H9 (cell line): ENCODE data around the gene GAK. TPM values are rescaled to one million over a fixed set of nuclear protein-coding genes. Genes with fewer than 3 reads are reported as not detected.
A peak's percentile ranks its signal among the peaks of the same experiment; 100 is the strongest.

Experiments used
- DNase-seq: peaks from one replicate; pipeline ENCODE4 v3.0.0-alpha.2; 2017
- H2AFZ ChIP-seq: one replicate; pipeline ENCODE4 v1.6.1; 2013; ENCODE audit warnings: mild to moderate bottlenecking, low read length, control low read depth, moderate library complexity
- H2AK5ac ChIP-seq: 2 replicates; pipeline ENCODE4 v1.6.1; 2013; ENCODE audit warnings: low read length, control low read depth, mixed read lengths; ENCODE audit not compliant: insufficient read length
- H2BK120ac ChIP-seq: one replicate; pipeline ENCODE4 v1.6.1; 2013; ENCODE audit warnings: low read depth, mild to moderate bottlenecking, low read length, control low read depth, inconsistent platforms; ENCODE audit not compliant: poor library complexity, severe bottlenecking
- H2BK12ac ChIP-seq: 2 replicates; pipeline ENCODE4 v1.6.1; 2013; ENCODE audit warnings: low read length, control low read depth, mixed read lengths, low read depth; ENCODE audit not compliant: insufficient read length
- H2BK15ac ChIP-seq: 2 replicates; pipeline ENCODE4 v1.6.1; 2013; ENCODE audit warnings: low read depth, low read length, control low read depth
- H2BK20ac ChIP-seq: one replicate; pipeline ENCODE4 v1.6.1; 2013; ENCODE audit warnings: low read depth, mild to moderate bottlenecking, low read length, control low read depth, inconsistent platforms; ENCODE audit not compliant: poor library complexity, severe bottlenecking
- H2BK5ac ChIP-seq: 2 replicates; pipeline ENCODE4 v1.6.1; 2013; ENCODE audit warnings: low read length, control low read depth, mixed read lengths; ENCODE audit not compliant: insufficient read length
- H3K14ac ChIP-seq: 2 replicates; pipeline ENCODE4 v1.6.1; 2013; ENCODE audit warnings: low read length, control low read depth; ENCODE audit not compliant: insufficient read depth
- H3K18ac ChIP-seq: 2 replicates; pipeline ENCODE4 v1.6.1; 2013; ENCODE audit warnings: low read depth, mild to moderate bottlenecking, mixed read lengths, low read length, control low read depth; ENCODE audit not compliant: insufficient read length
- H3K23ac ChIP-seq: 2 replicates; pipeline ENCODE4 v1.6.1; 2013; ENCODE audit warnings: low read length, control low read depth, mixed read lengths, low read depth; ENCODE audit not compliant: insufficient read length
- H3K23me2 ChIP-seq: 2 replicates; pipeline ENCODE4 v1.6.1; 2013; ENCODE audit warnings: low read depth, mild to moderate bottlenecking, mixed read lengths, low read length, control low read depth; ENCODE audit not compliant: insufficient read length, poor library complexity, severe bottlenecking
- H3K27ac ChIP-seq: 2 replicates; pipeline ENCODE4 v1.5.1; 2013; ENCODE audit warnings: low read length, control low read depth, mixed read lengths, low read depth; ENCODE audit not compliant: insufficient read length
- H3K27me3 ChIP-seq: 2 replicates; pipeline ENCODE4 v1.6.1; 2013; ENCODE audit warnings: low read length, control low read depth, inconsistent platforms; ENCODE audit not compliant: insufficient read depth
- H3K4ac ChIP-seq: 2 replicates; pipeline ENCODE4 v1.6.1; 2013; ENCODE audit warnings: low read depth, mild to moderate bottlenecking, control low read depth, inconsistent platforms, low read length, moderate library complexity
- H3K4me1 ChIP-seq: 2 replicates; pipeline ENCODE4 v1.6.1; 2013; ENCODE audit warnings: low read length, control low read depth, inconsistent platforms; ENCODE audit not compliant: insufficient read depth
- H3K4me2 ChIP-seq: 2 replicates; pipeline ENCODE4 v1.6.1; 2013; ENCODE audit warnings: low read length, control low read depth, mixed read lengths; ENCODE audit not compliant: insufficient read length, insufficient read depth
- H3K56ac ChIP-seq: 2 replicates; pipeline ENCODE4 v1.6.1; 2013; ENCODE audit warnings: low read depth, mild to moderate bottlenecking, mixed read lengths, low read length, control low read depth; ENCODE audit not compliant: insufficient read length
- H3K79me1 ChIP-seq: 2 replicates; pipeline ENCODE4 v1.6.1; 2013; ENCODE audit warnings: low read depth, mild to moderate bottlenecking, moderate library complexity, low read length, control low read depth, inconsistent platforms; ENCODE audit not compliant: insufficient read depth, poor library complexity, severe bottlenecking
- H3K79me2 ChIP-seq: 2 replicates; pipeline ENCODE4 v1.6.1; 2013; ENCODE audit warnings: low read length, control low read depth, inconsistent platforms; ENCODE audit not compliant: insufficient read depth
- H3K9ac ChIP-seq: 2 replicates; pipeline ENCODE4 v1.6.1; 2013; ENCODE audit warnings: low read length, control low read depth, mixed read lengths; ENCODE audit not compliant: insufficient read length; ENCODE audit errors: extremely low read depth
- H3K9me3 ChIP-seq: one replicate; pipeline ENCODE4 v1.6.1; 2013; ENCODE audit warnings: low read depth, low read length, inconsistent platforms; ENCODE audit not compliant: control insufficient read depth
- H3T11ph ChIP-seq: one replicate; pipeline ENCODE4 v1.6.1; 2013; ENCODE audit warnings: mild to moderate bottlenecking, low read length, control low read depth, inconsistent platforms
- H4K20me1 ChIP-seq: one replicate; pipeline ENCODE4 v1.6.1; 2013; ENCODE audit not compliant: control insufficient read depth, insufficient read length, insufficient read depth
- H4K5ac ChIP-seq: 2 replicates; pipeline ENCODE4 v1.6.1; 2013; ENCODE audit warnings: low read depth, mild to moderate bottlenecking, mixed read lengths, low read length, control low read depth; ENCODE audit not compliant: insufficient read length
- H4K8ac ChIP-seq: replicated peaks from 2 replicates; pipeline ENCODE4 v1.6.1; 2013; ENCODE audit warnings: low read length, control low read depth, mixed read lengths, low read depth; ENCODE audit not compliant: insufficient read length
- H4K91ac ChIP-seq: 2 replicates; pipeline ENCODE4 v1.6.1; 2013; ENCODE audit warnings: low read depth, mild to moderate bottlenecking, moderate library complexity, mixed read lengths, low read length, control low read depth; ENCODE audit not compliant: insufficient read length
- H3K27ac Mint-ChIP-seq, 3 experiments: 2 replicates in 2 of 3; 3 replicates in 1 of 3; pipeline ENCODE4 v1.8.0; 2020 to 2021; ENCODE audit warnings: mixed read lengths in 3 of 3, mild to moderate bottlenecking in 1 of 3, moderate library complexity in 1 of 3
- H3K27me3 Mint-ChIP-seq: 2 replicates; pipeline ENCODE4 v1.8.0; 2021; ENCODE audit warnings: low read depth, mild to moderate bottlenecking, moderate library complexity, mixed read lengths
- H3K36me3 Mint-ChIP-seq, 3 experiments: 2 replicates in 2 of 3; 3 replicates in 1 of 3; pipeline ENCODE4 v1.8.0; 2020 to 2021; ENCODE audit warnings: low read depth in 3 of 3, mixed read lengths in 3 of 3; ENCODE audit not compliant: insufficient read depth in 1 of 3
- H3K4me1 Mint-ChIP-seq, 2 experiments: 2 replicates each; pipeline ENCODE4 v1.8.0; 2020; ENCODE audit warnings: mixed read lengths in 2 of 2
- H3K4me3 Mint-ChIP-seq, 2 experiments: 2 replicates in 1 of 2; 3 replicates in 1 of 2; pipeline ENCODE4 v1.8.0; 2020 to 2021; ENCODE audit warnings: mild to moderate bottlenecking in 2 of 2, mixed read lengths in 2 of 2, moderate library complexity in 1 of 2
- H3K9me3 Mint-ChIP-seq, 2 experiments: 2 replicates in 1 of 2; 3 replicates in 1 of 2; pipeline ENCODE4 v1.8.0; 2020; ENCODE audit warnings: mild to moderate bottlenecking in 2 of 2, mixed read lengths in 2 of 2, moderate library complexity in 1 of 2
- CTCF ChIP-seq: fragments of 200-600 bp; sonication (generic); conservative IDR thresholded peaks from 3 replicates; pipeline ENCODE4 v1.8.0; 2021; ENCODE audit warnings: antibody characterized with exemption, mild to moderate bottlenecking
- WGBS: extraction: QIAGEN DNeasy Blood & Tissue Kit; methylation state at CpG from one replicate; pipeline ENCODE4 v1.1.7; 2013; ENCODE audit warnings: missing lambda C conversion rate, low lambda C conversion rate, mixed read lengths; ENCODE audit not compliant: insufficient read length; ENCODE audit errors: extremely low coverage; 5-methylcytosine and 5-hydroxymethylcytosine counted together
- total RNA-seq: library from RNA; stranded (reverse); gene quantifications from 2 replicates; pipeline ENCODE4 v1.2.1, GENCODE V29; 2021

The GAK gene
- total RNA-seq, 1 experiment from 2014 or later, result 80.7 TPM

GRCh38 chr4:866761-867390 is 65.2 kb downstream of the GAK start:
- no peak overlapping the region for H3K56ac ChIP-seq
- H3K18ac ChIP-seq, result no peak overlapping the region
- no peak overlapping the region for H3K4me3 Mint-ChIP-seq
- H4K5ac ChIP-seq, result no peak overlapping the region
- H2BK12ac ChIP-seq, result no peak overlapping the region
- no peak for DNase-seq
- no peak overlapping the region for H2BK120ac ChIP-seq
- no peak overlapping the region for H3K14ac ChIP-seq
- no peak overlapping the region for H2AK5ac ChIP-seq
- no peak overlapping the region for H2BK15ac ChIP-seq
- H4K8ac ChIP-seq, result no peak overlapping the region
- no peaks in the 10 kb centered on the region for H3K4me1 ChIP-seq
- no peak overlapping the region for H3K27ac ChIP-seq
- H3K79me1 ChIP-seq, result no peaks in the 10 kb centered on the region
- no peak overlapping the region for H2AFZ ChIP-seq
- WGBS, result no CpG with 5 or more reads among the region's 28 CpGs
- no peaks in the 10 kb centered on the region for H3K27me3 ChIP-seq
- no peaks in the 10 kb centered on the region for H3K23me2 ChIP-seq
- peaks cover 25 to 60% (median 49%) of the 10 kb centered on the region in 3 experiments for H3K36me3 Mint-ChIP-seq
- H3K9ac ChIP-seq, result no peak overlapping the region
- H3K27me3 Mint-ChIP-seq, result no peaks in the 10 kb centered on the region
- no peak overlapping the region for H2BK5ac ChIP-seq
- no peak overlapping the region for H3K4me2 ChIP-seq
- no peaks in the 10 kb centered on the region for H3K79me2 ChIP-seq
- H4K91ac ChIP-seq, result no peak overlapping the region
- H3K27ac Mint-ChIP-seq, result peak overlapping the region in 1 of 3 experiments; percentile 82; a peak in 1 of 7 replicates
- no peak for TF ChIP-seq CTCF
- H2BK20ac ChIP-seq, result no peak overlapping the region
- H3K4ac ChIP-seq, result no peak overlapping the region
- peaks cover 4% of the 10 kb centered on the region for H4K20me1 ChIP-seq
- no peak overlapping the region for H3T11ph ChIP-seq
- no peaks in the 10 kb centered on the region for H3K9me3 ChIP-seq
- H3K4me1 Mint-ChIP-seq, result no peaks in the 10 kb centered on the region
- H3K23ac ChIP-seq, result no peak overlapping the region
- H3K9me3 Mint-ChIP-seq, result no peaks in the 10 kb centered on the region; a peak in 1 of 5 replicates
